Effector memory CD8-positive, alpha-beta T cell (primary cell): ENCODE results near the gene SMCO4.

Experiments
- ATAC-seq: fragments of 150-1000 bp; cut with Tn5 transposase; replicated peaks from 2 replicates; pipeline ENCODE4 v1.10.0; 2021; ENCODE audit warnings: mild to moderate bottlenecking, moderate library complexity
- DNase-seq, 3 experiments: peaks; one replicate each; pipeline ENCODE4 v3.0.0; 2021
- H3K27ac Mint-ChIP-seq, 2 donors: one replicate each; pipeline ENCODE4 v1.8.0; 2022; ENCODE audit warnings: mild to moderate bottlenecking in 2 of 2, mixed read lengths in 2 of 2, moderate library complexity in 2 of 2
- H3K27me3 Mint-ChIP-seq, 2 donors: one replicate each; pipeline ENCODE4 v1.8.0; 2022; ENCODE audit warnings: mixed read lengths in 2 of 2
- H3K36me3 Mint-ChIP-seq: one replicate; pipeline ENCODE4 v1.8.0; 2022; ENCODE audit warnings: mild to moderate bottlenecking, moderate library complexity, mixed read lengths; ENCODE audit not compliant: insufficient read depth
- H3K4me1 Mint-ChIP-seq, 2 donors: one replicate each; pipeline ENCODE4 v1.8.0; 2022; ENCODE audit warnings: low read depth in 2 of 2, mixed read lengths in 2 of 2
- H3K4me3 Mint-ChIP-seq, 2 donors: one replicate each; pipeline ENCODE4 v1.8.0; 2022; ENCODE audit warnings: mild to moderate bottlenecking in 2 of 2, mixed read lengths in 2 of 2, moderate library complexity in 2 of 2
- H3K9me3 Mint-ChIP-seq, 2 donors: one replicate each; pipeline ENCODE4 v1.8.0; 2022; ENCODE audit warnings: mixed read lengths in 2 of 2

The SMCO4 gene

DNA sequence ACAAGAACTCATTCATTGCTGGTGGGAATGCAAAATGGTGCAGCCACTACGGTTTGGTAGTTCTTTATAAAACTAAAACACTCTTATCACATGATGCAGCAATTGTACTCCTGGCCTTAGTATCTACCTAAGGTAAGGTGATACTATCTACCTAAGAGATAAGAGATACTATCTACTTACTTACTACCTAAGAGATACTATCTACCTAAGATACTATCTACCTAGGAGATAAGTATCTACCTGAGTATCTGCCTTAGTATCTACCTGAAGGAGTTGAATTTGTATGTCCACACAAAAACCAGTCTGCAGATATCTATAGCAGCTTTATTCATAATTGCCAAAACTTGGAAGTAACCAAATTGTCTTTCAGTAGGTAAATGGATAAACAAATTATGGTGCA lies 29.0 kb upstream of the SMCO4 start:
- H3K27me3 Mint-ChIP-seq = peaks cover 0 to 19% of the 10 kb centered on the region in 2 donors
- DNase-seq (no peak), ATAC-seq (no peak)
- H3K4me3 Mint-ChIP-seq = no peak overlapping the region
- no peaks in the 10 kb centered on the region for H3K36me3 Mint-ChIP-seq
- no peak overlapping the region for H3K27ac Mint-ChIP-seq
- no peaks in the 10 kb centered on the region for H3K9me3 Mint-ChIP-seq
- H3K4me1 Mint-ChIP-seq = no peaks in the 10 kb centered on the region

GRCh38 chr11:93571612-93572011 lies 28.4 kb upstream of the SMCO4 start:
- no peak overlapping the region for H3K27ac Mint-ChIP-seq
- no peaks in the 10 kb centered on the region for H3K4me1 Mint-ChIP-seq
- no peaks in the 10 kb centered on the region for H3K9me3 Mint-ChIP-seq
- H3K4me3 Mint-ChIP-seq = no peak overlapping the region
- no peak for ATAC-seq
- no peaks in the 10 kb centered on the region for H3K36me3 Mint-ChIP-seq
- DNase-seq = no peak
- H3K27me3 Mint-ChIP-seq = peaks cover 0 to 23% of the 10 kb centered on the region in 2 donors

DNA sequence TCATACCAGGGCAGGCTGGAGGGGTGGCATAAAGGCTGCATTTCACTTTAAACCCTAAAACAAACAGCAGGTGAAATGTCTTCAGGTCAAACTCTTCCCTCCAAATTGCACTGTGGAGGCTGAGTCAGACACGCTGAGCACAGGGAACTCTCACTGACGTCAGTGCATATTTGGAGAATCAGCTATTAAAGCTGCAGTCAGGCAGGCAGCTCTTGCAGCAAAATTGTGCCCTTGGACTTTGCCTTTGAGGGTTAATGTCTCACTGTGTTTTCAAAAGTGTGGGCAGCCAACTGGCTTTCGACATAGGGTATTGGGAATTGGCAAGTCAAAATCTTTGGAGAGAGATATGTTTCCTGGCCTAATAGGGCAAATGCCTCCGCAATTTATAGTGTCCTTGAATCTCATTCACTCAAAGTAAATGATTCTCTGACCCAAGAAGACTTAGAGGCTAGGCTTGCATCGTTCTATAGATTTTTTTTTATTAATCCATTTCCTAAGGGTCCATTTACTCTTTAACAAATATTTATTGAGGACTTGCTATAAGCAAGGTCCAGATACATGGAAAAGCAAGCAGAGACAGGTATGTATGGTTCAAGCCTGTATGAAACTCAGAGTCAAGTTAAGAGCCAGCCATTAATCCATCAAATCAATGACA lies 27.7 kb upstream of the SMCO4 start:
- Mint-ChIP-seq H3K36me3 (no peaks in the 10 kb centered on the region), H3K4me3 (no peak overlapping the region), H3K27me3 (peaks cover 0 to 20% of the 10 kb centered on the region in 2 donors), H3K9me3 (no peaks in the 10 kb centered on the region), H3K27ac (no peak overlapping the region), H3K4me1 (no peaks in the 10 kb centered on the region)
- ATAC-seq = no peak
- DNase-seq = no peak

GRCh38 chr11:93569496-93569895 lies 26.3 kb upstream of the SMCO4 start:
- DNase-seq (no peak), ATAC-seq (no peak)
- no peaks in the 10 kb centered on the region for H3K4me1 Mint-ChIP-seq
- H3K36me3 Mint-ChIP-seq = no peaks in the 10 kb centered on the region
- no peak overlapping the region for H3K27ac Mint-ChIP-seq
- H3K27me3 Mint-ChIP-seq = peaks cover 13 to 22% of the 10 kb centered on the region in 2 donors
- H3K4me3 Mint-ChIP-seq = no peak overlapping the region
- no peaks in the 10 kb centered on the region for H3K9me3 Mint-ChIP-seq

- DNase-seq (no peak), ATAC-seq (no peak)
- H3K9me3 Mint-ChIP-seq = no peaks in the 10 kb centered on the region
- H3K27me3 Mint-ChIP-seq = peaks cover 13 to 26% of the 10 kb centered on the region in 2 donors
- no peaks in the 10 kb centered on the region for H3K36me3 Mint-ChIP-seq
- H3K4me3 Mint-ChIP-seq = no peak overlapping the region
- no peak overlapping the region for H3K27ac Mint-ChIP-seq
- no peaks in the 10 kb centered on the region for H3K4me1 Mint-ChIP-seq
Measured at GRCh38 chr11:93568726-93569125, 25.5 kb upstream of the SMCO4 start.

- no peak overlapping the region for H3K4me3 Mint-ChIP-seq
- no peak for ATAC-seq
- no peak overlapping the region for H3K27ac Mint-ChIP-seq
- H3K9me3 Mint-ChIP-seq = no peaks in the 10 kb centered on the region
- no peaks in the 10 kb centered on the region for H3K4me1 Mint-ChIP-seq
- H3K36me3 Mint-ChIP-seq = no peaks in the 10 kb centered on the region
- DNase-seq = no peak
- H3K27me3 Mint-ChIP-seq = peaks cover 19 to 33% of the 10 kb centered on the region in 2 donors
Measured at GRCh38 chr11:93567401-93567895, 24.3 kb upstream of the SMCO4 start.

GRCh38 chr11:93564895-93565294 lies 21.7 kb upstream of the SMCO4 start:
- DNase-seq (no peak), ATAC-seq (no peak)
- Mint-ChIP-seq H3K9me3 (no peaks in the 10 kb centered on the region), H3K4me1 (no peaks in the 10 kb centered on the region), H3K4me3 (no peak overlapping the region), H3K36me3 (no peaks in the 10 kb centered on the region), H3K27ac (no peak overlapping the region), H3K27me3 (peaks cover 19 to 33% of the 10 kb centered on the region in 2 donors)

DNA sequence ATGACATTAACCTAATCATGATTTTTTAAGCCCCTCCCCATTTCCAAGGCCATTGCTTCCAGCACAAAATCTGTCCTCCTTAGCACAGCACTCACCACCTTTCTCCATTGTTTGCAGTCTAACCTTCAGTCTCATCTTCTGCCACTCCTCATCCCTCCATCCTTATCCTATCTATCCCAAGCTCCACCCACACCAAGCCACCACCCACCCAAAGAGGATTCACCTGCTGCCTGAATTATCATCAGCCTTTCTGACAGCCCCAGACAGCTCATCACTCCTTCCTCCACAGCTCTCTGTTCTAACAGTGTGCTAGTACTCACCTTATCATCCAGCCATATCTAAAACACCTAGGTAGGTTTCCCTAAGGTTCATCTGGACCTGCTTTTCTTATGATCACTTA lies 20.7 kb upstream of the SMCO4 start:
- no peaks in the 10 kb centered on the region for H3K4me1 Mint-ChIP-seq
- no peaks in the 10 kb centered on the region for H3K36me3 Mint-ChIP-seq
- no peak overlapping the region for H3K27ac Mint-ChIP-seq
- H3K9me3 Mint-ChIP-seq = no peaks in the 10 kb centered on the region
- H3K4me3 Mint-ChIP-seq = no peak overlapping the region
- ATAC-seq (no peak), DNase-seq (no peak)
- peaks cover 19 to 30% of the 10 kb centered on the region in 2 donors for H3K27me3 Mint-ChIP-seq

- Mint-ChIP-seq H3K4me3 (no peak overlapping the region), H3K27ac (no peak overlapping the region), H3K27me3 (peaks cover 29 to 31% of the 10 kb centered on the region in 2 donors), H3K9me3 (no peaks in the 10 kb centered on the region), H3K36me3 (no peaks in the 10 kb centered on the region), H3K4me1 (no peaks in the 10 kb centered on the region)
- DNase-seq (no peak), ATAC-seq (no peak)
Measured at GRCh38 chr11:93560199-93560932, 17.2 kb upstream of the SMCO4 start.

GRCh38 chr11:93559681-93560080 lies 16.5 kb upstream of the SMCO4 start:
- ATAC-seq = no peak
- DNase-seq = no peak
- Mint-ChIP-seq H3K4me1 (no peaks in the 10 kb centered on the region), H3K9me3 (no peaks in the 10 kb centered on the region), H3K36me3 (no peaks in the 10 kb centered on the region), H3K27me3 (peaks cover 29 to 31% of the 10 kb centered on the region in 2 donors), H3K4me3 (no peak overlapping the region), H3K27ac (no peak overlapping the region)

- ATAC-seq (no peak), DNase-seq (no peak)
- H3K9me3 Mint-ChIP-seq = no peaks in the 10 kb centered on the region
- no peaks in the 10 kb centered on the region for H3K36me3 Mint-ChIP-seq
- peaks cover 48 to 50% of the 10 kb centered on the region in 2 donors for H3K27me3 Mint-ChIP-seq
- H3K4me3 Mint-ChIP-seq = no peak overlapping the region
- H3K27ac Mint-ChIP-seq = no peak overlapping the region
- no peaks in the 10 kb centered on the region for H3K4me1 Mint-ChIP-seq
Measured at GRCh38 chr11:93552874-93553273, 9.7 kb upstream of the SMCO4 start.

GRCh38 chr11:93549976-93550375 lies 6.8 kb upstream of the SMCO4 start:
- peaks cover 32 to 38% of the 10 kb centered on the region in 2 donors for H3K27me3 Mint-ChIP-seq
- H3K4me3 Mint-ChIP-seq = no peak overlapping the region
- ATAC-seq (no peak), DNase-seq (no peak)
- H3K27ac Mint-ChIP-seq = no peak overlapping the region
- H3K9me3 Mint-ChIP-seq = no peaks in the 10 kb centered on the region
- no peaks in the 10 kb centered on the region for H3K4me1 Mint-ChIP-seq
- peaks cover 4% of the 10 kb centered on the region for H3K36me3 Mint-ChIP-seq

- DNase-seq (no peak), ATAC-seq (no peak)
- Mint-ChIP-seq H3K9me3 (no peaks in the 10 kb centered on the region), H3K4me1 (no peaks in the 10 kb centered on the region), H3K27me3 (peaks cover 26 to 39% of the 10 kb centered on the region in 2 donors), H3K27ac (no peak overlapping the region), H3K4me3 (no peak overlapping the region), H3K36me3 (peaks cover 5% of the 10 kb centered on the region)
Measured at GRCh38 chr11:93548679-93549319, 5.6 kb upstream of the SMCO4 start.

GRCh38 chr11:93547773-93548172 lies 4.6 kb upstream of the SMCO4 start:
- ATAC-seq (no peak), DNase-seq (no peak)
- Mint-ChIP-seq H3K4me3 (no peak overlapping the region), H3K27ac (no peak overlapping the region), H3K4me1 (peaks cover 4% of the 10 kb centered on the region in 2 donors), H3K36me3 (peaks cover 11% of the 10 kb centered on the region), H3K9me3 (no peaks in the 10 kb centered on the region), H3K27me3 (peaks cover 25 to 37% of the 10 kb centered on the region in 2 donors)
